ENCODE measurements around the gene FMN1. TPM values are rescaled to one million over a fixed set of nuclear protein-coding genes. Genes with fewer than 3 reads are reported as not detected.
A peak's percentile ranks its signal among the peaks of the same experiment; 100 is the strongest.

The FMN1 gene
- polyA plus RNA-seq, 1 donor from 2014 or later, result 0.40 TPM

GRCh38 chr15:33194237-33194636 lies 277 bp downstream of the FMN1 start:
- H3K9ac ChIP-seq (ENCODE audit: low read length), result peak overlapping the region; percentile 55
- peak overlapping the region; percentile 71 for H3K4me3 ChIP-seq (ENCODE audit: low read length)
- no peak overlapping the region for H3K4me2 ChIP-seq (ENCODE audit: low read length)
- H3K27ac ChIP-seq (ENCODE audit: low read length), result no peak overlapping the region
- H3F3A ChIP-seq (ENCODE audit: insufficient read depth, low read length, poor library complexity, severe bottlenecking), result no peaks in the 10 kb centered on the region
- TF ChIP-seq RAD21 (conservative IDR thresholded peaks at IDR 0.05) (no peak), MXI1 (conservative IDR thresholded peaks at IDR 0.05; ENCODE audit: poor library complexity, severe bottlenecking) (no peak), TAF1 (IDR thresholded peaks at IDR 0.05; ENCODE audit: low read depth) (no peak), POLR2AphosphoS5 (IDR thresholded peaks at IDR 0.05) (no peak), EZH2 (IDR thresholded peaks at IDR 0.05; ENCODE audit: borderline replicate concordance, insufficient read depth, low read length, poor library complexity, severe bottlenecking) (no peak), EP300 (conservative IDR thresholded peaks at IDR 0.05; ENCODE audit: poor library complexity, severe bottlenecking) (no peak), SMC3 (conservative IDR thresholded peaks at IDR 0.05; ENCODE audit: poor library complexity) (no peak)
- TF ChIP-seq, protein P1, sequence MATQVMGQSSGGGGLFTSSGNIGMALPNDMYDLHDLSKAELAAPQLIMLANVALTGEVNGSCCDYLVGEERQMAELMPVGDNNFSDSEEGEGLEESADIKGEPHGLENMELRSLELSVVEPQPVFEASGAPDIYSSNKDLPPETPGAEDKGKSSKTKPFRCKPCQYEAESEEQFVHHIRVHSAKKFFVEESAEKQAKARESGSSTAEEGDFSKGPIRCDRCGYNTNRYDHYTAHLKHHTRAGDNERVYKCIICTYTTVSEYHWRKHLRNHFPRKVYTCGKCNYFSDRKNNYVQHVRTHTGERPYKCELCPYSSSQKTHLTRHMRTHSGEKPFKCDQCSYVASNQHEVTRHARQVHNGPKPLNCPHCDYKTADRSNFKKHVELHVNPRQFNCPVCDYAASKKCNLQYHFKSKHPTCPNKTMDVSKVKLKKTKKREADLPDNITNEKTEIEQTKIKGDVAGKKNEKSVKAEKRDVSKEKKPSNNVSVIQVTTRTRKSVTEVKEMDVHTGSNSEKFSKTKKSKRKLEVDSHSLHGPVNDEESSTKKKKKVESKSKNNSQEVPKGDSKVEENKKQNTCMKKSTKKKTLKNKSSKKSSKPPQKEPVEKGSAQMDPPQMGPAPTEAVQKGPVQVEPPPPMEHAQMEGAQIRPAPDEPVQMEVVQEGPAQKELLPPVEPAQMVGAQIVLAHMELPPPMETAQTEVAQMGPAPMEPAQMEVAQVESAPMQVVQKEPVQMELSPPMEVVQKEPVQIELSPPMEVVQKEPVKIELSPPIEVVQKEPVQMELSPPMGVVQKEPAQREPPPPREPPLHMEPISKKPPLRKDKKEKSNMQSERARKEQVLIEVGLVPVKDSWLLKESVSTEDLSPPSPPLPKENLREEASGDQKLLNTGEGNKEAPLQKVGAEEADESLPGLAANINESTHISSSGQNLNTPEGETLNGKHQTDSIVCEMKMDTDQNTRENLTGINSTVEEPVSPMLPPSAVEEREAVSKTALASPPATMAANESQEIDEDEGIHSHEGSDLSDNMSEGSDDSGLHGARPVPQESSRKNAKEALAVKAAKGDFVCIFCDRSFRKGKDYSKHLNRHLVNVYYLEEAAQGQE (IDR thresholded peaks at IDR 0.05; ENCODE audit: borderline replicate concordance), result no peak
- TF ChIP-seq, protein P2, sequence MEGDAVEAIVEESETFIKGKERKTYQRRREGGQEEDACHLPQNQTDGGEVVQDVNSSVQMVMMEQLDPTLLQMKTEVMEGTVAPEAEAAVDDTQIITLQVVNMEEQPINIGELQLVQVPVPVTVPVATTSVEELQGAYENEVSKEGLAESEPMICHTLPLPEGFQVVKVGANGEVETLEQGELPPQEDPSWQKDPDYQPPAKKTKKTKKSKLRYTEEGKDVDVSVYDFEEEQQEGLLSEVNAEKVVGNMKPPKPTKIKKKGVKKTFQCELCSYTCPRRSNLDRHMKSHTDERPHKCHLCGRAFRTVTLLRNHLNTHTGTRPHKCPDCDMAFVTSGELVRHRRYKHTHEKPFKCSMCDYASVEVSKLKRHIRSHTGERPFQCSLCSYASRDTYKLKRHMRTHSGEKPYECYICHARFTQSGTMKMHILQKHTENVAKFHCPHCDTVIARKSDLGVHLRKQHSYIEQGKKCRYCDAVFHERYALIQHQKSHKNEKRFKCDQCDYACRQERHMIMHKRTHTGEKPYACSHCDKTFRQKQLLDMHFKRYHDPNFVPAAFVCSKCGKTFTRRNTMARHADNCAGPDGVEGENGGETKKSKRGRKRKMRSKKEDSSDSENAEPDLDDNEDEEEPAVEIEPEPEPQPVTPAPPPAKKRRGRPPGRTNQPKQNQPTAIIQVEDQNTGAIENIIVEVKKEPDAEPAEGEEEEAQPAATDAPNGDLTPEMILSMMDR (IDR thresholded peaks at IDR 0.05; ENCODE audit: poor library complexity, severe bottlenecking), result no peak
- H3K27me3 ChIP-seq (ENCODE audit: insufficient read depth, low read depth, low read length), result no peaks in the 10 kb centered on the region
- H3K9me3 ChIP-seq (ENCODE audit: low read length), result no peaks in the 10 kb centered on the region
- H3K9me2 ChIP-seq (ENCODE audit: insufficient read depth, low read length), result no peaks in the 10 kb centered on the region
- no peak overlapping the region for H2AFZ ChIP-seq (ENCODE audit: low read depth, low read length)
- no peaks in the 10 kb centered on the region for H3K36me3 ChIP-seq (ENCODE audit: insufficient read depth, low read length)
- H3K79me2 ChIP-seq (replicated peaks; ENCODE audit: insufficient read depth, low read length), result no peaks in the 10 kb centered on the region
- H4K20me1 ChIP-seq (ENCODE audit: insufficient read depth), result no peaks in the 10 kb centered on the region

GRCh38 chr15:33191591-33191990 lies 2.9 kb downstream of the FMN1 start:
- no peak overlapping the region for H3K27ac ChIP-seq (ENCODE audit: low read length)
- H3K4me2 ChIP-seq (ENCODE audit: low read length), result no peak overlapping the region
- H3K9ac ChIP-seq (ENCODE audit: low read length), result no peak overlapping the region
- H3K36me3 ChIP-seq (ENCODE audit: insufficient read depth, low read length), result no peaks in the 10 kb centered on the region
- H3F3A ChIP-seq (ENCODE audit: insufficient read depth, low read length, poor library complexity, severe bottlenecking), result no peaks in the 10 kb centered on the region
- H4K20me1 ChIP-seq (ENCODE audit: insufficient read depth), result no peaks in the 10 kb centered on the region
- no peaks in the 10 kb centered on the region for H3K27me3 ChIP-seq (ENCODE audit: insufficient read depth, low read depth, low read length)
- no peaks in the 10 kb centered on the region for H3K9me3 ChIP-seq (ENCODE audit: low read length)
- no peaks in the 10 kb centered on the region for H3K9me2 ChIP-seq (ENCODE audit: insufficient read depth, low read length)
- H3K4me3 ChIP-seq (ENCODE audit: low read length), result no peak overlapping the region
- no peaks in the 10 kb centered on the region for H3K79me2 ChIP-seq (replicated peaks; ENCODE audit: insufficient read depth, low read length)
- TF ChIP-seq MXI1 (conservative IDR thresholded peaks at IDR 0.05; ENCODE audit: poor library complexity, severe bottlenecking), result no peak
- TF ChIP-seq POLR2AphosphoS5 (IDR thresholded peaks at IDR 0.05), result peak; percentile 60
- TF ChIP-seq SMC3 (conservative IDR thresholded peaks at IDR 0.05; ENCODE audit: poor library complexity), result no peak
- no peak for TF ChIP-seq TAF1 (IDR thresholded peaks at IDR 0.05; ENCODE audit: low read depth)
- TF ChIP-seq RAD21 (conservative IDR thresholded peaks at IDR 0.05), result no peak
- TF ChIP-seq, protein P1 (IDR thresholded peaks at IDR 0.05; ENCODE audit: borderline replicate concordance), result no peak
- no peak for TF ChIP-seq EZH2 (IDR thresholded peaks at IDR 0.05; ENCODE audit: borderline replicate concordance, insufficient read depth, low read length, poor library complexity, severe bottlenecking)
- no peak overlapping the region for H2AFZ ChIP-seq (ENCODE audit: low read depth, low read length)
